HepG2 (cell line): ENCODE data around the gene MDH1B. TPM values are rescaled to one million over a fixed set of nuclear protein-coding genes. Genes with fewer than 3 reads are reported as not detected.

Experiments
- DDIT3 ChIP-seq: sonication (generic); formaldehyde crosslinking; IDR thresholded peaks from 2 replicates; pipeline ENCODE4 v1.4.0; 2020; ENCODE audit warnings: mild to moderate bottlenecking, missing genetic modification reagents
- LBX2 ChIP-seq: sonication (generic); formaldehyde crosslinking; IDR thresholded peaks from 2 replicates; pipeline ENCODE4 v1.5.0; 2020; ENCODE audit warnings: missing genetic modification reagents, mild to moderate bottlenecking, borderline replicate concordance
- MTERF4 ChIP-seq: sonication (generic); formaldehyde crosslinking; IDR thresholded peaks from 2 replicates; pipeline ENCODE4 v1.8.0; 2023; ENCODE audit warnings: mild to moderate bottlenecking, missing genetic modification reagents
- NFE2 ChIP-seq: sonication (generic); formaldehyde crosslinking; IDR thresholded peaks from 2 replicates; pipeline ENCODE4 v1.4.0; 2020; ENCODE audit warnings: missing genetic modification reagents
- RAD51 ChIP-seq: fragments of 450-650 bp; IDR thresholded peaks from 2 replicates; pipeline ENCODE4 v1.6.1; 2016; ENCODE audit warnings: borderline replicate concordance
- U2AF1 ChIP-seq: fragments of 200-400 bp; formaldehyde crosslinking; optimal IDR thresholded peaks from 2 replicates; pipeline ENCODE3; 2017; ENCODE audit warnings: mild to moderate bottlenecking, low read depth, low read length
- ZBTB42 ChIP-seq: sonication (generic); formaldehyde crosslinking; IDR thresholded peaks from 2 replicates; pipeline ENCODE4 v1.5.0; 2020; ENCODE audit warnings: mild to moderate bottlenecking, missing genetic modification reagents
- ZNF34 ChIP-seq: sonication (generic); formaldehyde crosslinking; IDR thresholded peaks from 2 replicates; pipeline ENCODE4 v1.4.0; 2020; ENCODE audit warnings: mild to moderate bottlenecking, missing genetic modification reagents, borderline replicate concordance
- ZNF563 ChIP-seq: sonication (generic); formaldehyde crosslinking; IDR thresholded peaks from 2 replicates; pipeline ENCODE4 v1.8.0; 2022; ENCODE audit warnings: mild to moderate bottlenecking, moderate library complexity, missing genetic modification reagents
- ZNF619 ChIP-seq: sonication (generic); formaldehyde crosslinking; IDR thresholded peaks from 2 replicates; pipeline ENCODE4 v1.4.0; 2020; ENCODE audit warnings: mild to moderate bottlenecking, missing genetic modification reagents
- ZNF737 ChIP-seq: sonication (generic); formaldehyde crosslinking; IDR thresholded peaks from 2 replicates; pipeline ENCODE4 v1.5.0; 2020; ENCODE audit warnings: missing genetic modification reagents, mild to moderate bottlenecking, borderline replicate concordance
- ZSCAN12 ChIP-seq: sonication (generic); formaldehyde crosslinking; IDR thresholded peaks from 2 replicates; pipeline ENCODE4 v1.9.0; 2021; ENCODE audit warnings: mild to moderate bottlenecking, missing genetic modification reagents
- ZSCAN30 ChIP-seq: sonication (generic); formaldehyde crosslinking; IDR thresholded peaks from 2 replicates; pipeline ENCODE4 v1.5.0; 2020; ENCODE audit warnings: mild to moderate bottlenecking, missing genetic modification reagents
- polyA plus RNA-seq, 8 experiments: library from polyadenylated mRNA; depleted of rRNA in 3 of 8; stranded (reverse) in 7 of 8; unstranded in 1 of 8; fragments of >200 nt; fragmentation: Illumina TruSeq in 4 of 8; extraction: Trizol in 4 of 8; gene quantifications; 2 replicates each; pipeline versions ENCODE4 v1.2.1 to v1.2.3, GENCODE V29; 2011 to 2016; ENCODE audit warnings: low read depth in 4 of 8, missing spikeins in 1 of 8, mixed read lengths in 1 of 8; ENCODE audit not compliant: insufficient read depth in 1 of 8
- total RNA-seq, 5 experiments: library from RNA; depleted of rRNA; stranded (reverse); fragments of >200 nt; fragmentation: Illumina TruSeq; extraction: Trizol; gene quantifications; 2 replicates each; pipeline ENCODE4 v1.2.3, GENCODE V29; 2016; ENCODE audit warnings: low read depth in 1 of 5
- TF ChIP-seq, protein P1 (sequence below): sonication (generic); formaldehyde crosslinking; IDR thresholded peaks from 2 replicates; pipeline ENCODE4 v1.5.0; 2020; ENCODE audit warnings: missing genetic modification reagents
- TF ChIP-seq, protein P2 (sequence below): sonication (generic); formaldehyde crosslinking; IDR thresholded peaks from 2 replicates; pipeline ENCODE4 v1.4.0; 2020; ENCODE audit warnings: missing genetic modification reagents, borderline replicate concordance
- TF ChIP-seq, protein P3 (sequence below): sonication (generic); formaldehyde crosslinking; IDR thresholded peaks from 2 replicates; pipeline ENCODE4 v1.4.0; 2020; ENCODE audit warnings: missing genetic modification reagents
- TF ChIP-seq, protein P4 (sequence below), 2 experiments: IDR thresholded peaks; 2 replicates each; pipeline ENCODE4 v1.6.1; 2011 to 2012; ENCODE audit warnings: low read length in 2 of 2, borderline replicate concordance in 1 of 2, low read depth in 1 of 2, mild to moderate bottlenecking in 1 of 2, moderate library complexity in 1 of 2

The MDH1B gene
- total and polyA plus RNA-seq, 2 of the 13 experiments (the other 11 are each of a cell fraction or from before 2014, with no cell fraction given): 0.17 to 0.86 TPM

DNA sequence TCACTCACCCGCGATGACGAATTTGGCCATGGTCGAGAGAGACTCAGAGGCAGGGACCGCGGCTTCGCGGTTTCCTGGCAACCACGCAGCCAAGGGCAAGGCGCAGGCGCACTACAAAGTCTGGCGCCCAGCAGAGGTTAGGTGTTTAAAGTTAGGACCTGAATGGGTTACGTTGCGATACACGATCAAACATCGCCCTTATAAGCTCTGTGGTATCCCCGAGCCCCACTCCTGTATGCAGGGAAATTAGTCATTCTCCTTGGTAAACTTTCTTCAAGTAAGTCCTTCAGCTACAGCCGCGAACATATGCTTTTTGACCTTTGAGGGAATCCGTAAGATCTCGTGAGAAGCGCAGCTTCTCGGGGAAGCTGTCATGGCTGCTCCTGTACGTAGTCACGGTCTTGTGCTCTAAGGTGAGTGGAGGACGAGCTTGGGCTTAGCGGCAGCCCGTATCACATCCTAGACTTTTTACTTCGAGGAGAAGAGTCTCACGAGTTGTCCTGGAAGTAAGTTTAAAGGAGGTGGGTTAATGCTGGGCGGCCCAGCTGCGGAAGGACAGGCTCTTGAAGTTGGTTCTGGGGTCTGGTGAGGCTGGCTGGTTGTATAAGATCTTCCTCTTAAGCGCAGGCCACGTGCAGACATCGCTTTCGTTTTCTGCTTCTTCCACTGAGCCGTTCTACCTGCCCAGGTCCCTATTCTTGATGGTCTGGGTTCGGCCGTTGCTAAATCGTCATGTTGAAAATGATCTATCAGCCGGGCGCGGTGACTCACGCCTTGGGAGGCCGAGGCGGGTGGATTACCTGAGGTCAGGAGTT, at the start of gene MDH1B, which contains the start of gene FASTKD2 (continued):
- TF ChIP-seq MTERF4 (CRISPR knock-in tag) (peak; percentile 64; the same call in 1 of the 2 replicates), U2AF1 (no peak), ZSCAN30 (CRISPR knock-in tag) (no peak; the same call in 1 of the 2 replicates), ZNF737 (peak; percentile 66; the same call in 1 of the 2 replicates), ZBTB42 (CRISPR knock-in tag) (peak; percentile 82; the same call in 1 of the 2 replicates), ZSCAN12 (CRISPR knock-in tag) (0 out of 2 replicates have a peak, but pooled peaks have one; percentile 55), ZNF619 (CRISPR knock-in tag) (peak; percentile 60; the same call in 1 of the 2 replicates), RAD51 (no peak), ZNF563 (no peak), LBX2 (no peak), ZNF34 (CRISPR knock-in tag) (peak; percentile 82; the same call in 1 of the 2 replicates), DDIT3 (no peak), NFE2 (CRISPR knock-in tag) (no peak)
- TF ChIP-seq, protein P1, sequence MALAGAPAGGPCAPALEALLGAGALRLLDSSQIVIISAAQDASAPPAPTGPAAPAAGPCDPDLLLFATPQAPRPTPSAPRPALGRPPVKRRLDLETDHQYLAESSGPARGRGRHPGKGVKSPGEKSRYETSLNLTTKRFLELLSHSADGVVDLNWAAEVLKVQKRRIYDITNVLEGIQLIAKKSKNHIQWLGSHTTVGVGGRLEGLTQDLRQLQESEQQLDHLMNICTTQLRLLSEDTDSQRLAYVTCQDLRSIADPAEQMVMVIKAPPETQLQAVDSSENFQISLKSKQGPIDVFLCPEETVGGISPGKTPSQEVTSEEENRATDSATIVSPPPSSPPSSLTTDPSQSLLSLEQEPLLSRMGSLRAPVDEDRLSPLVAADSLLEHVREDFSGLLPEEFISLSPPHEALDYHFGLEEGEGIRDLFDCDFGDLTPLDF (CRISPR knock-in tag): peak; percentile 60; the same call in 1 of the 2 replicates
- TF ChIP-seq, protein P2, sequence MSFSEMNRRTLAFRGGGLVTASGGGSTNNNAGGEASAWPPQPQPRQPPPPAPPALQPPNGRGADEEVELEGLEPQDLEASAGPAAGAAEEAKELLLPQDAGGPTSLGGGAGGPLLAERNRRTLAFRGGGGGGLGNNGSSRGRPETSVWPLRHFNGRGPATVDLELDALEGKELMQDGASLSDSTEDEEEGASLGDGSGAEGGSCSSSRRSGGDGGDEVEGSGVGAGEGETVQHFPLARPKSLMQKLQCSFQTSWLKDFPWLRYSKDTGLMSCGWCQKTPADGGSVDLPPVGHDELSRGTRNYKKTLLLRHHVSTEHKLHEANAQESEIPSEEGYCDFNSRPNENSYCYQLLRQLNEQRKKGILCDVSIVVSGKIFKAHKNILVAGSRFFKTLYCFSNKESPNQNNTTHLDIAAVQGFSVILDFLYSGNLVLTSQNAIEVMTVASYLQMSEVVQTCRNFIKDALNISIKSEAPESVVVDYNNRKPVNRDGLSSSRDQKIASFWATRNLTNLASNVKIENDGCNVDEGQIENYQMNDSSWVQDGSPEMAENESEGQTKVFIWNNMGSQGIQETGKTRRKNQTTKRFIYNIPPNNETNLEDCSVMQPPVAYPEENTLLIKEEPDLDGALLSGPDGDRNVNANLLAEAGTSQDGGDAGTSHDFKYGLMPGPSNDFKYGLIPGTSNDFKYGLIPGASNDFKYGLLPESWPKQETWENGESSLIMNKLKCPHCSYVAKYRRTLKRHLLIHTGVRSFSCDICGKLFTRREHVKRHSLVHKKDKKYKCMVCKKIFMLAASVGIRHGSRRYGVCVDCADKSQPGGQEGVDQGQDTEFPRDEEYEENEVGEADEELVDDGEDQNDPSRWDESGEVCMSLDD: peak; percentile 15; the same call in 1 of the 2 replicates
- TF ChIP-seq, protein P3, sequence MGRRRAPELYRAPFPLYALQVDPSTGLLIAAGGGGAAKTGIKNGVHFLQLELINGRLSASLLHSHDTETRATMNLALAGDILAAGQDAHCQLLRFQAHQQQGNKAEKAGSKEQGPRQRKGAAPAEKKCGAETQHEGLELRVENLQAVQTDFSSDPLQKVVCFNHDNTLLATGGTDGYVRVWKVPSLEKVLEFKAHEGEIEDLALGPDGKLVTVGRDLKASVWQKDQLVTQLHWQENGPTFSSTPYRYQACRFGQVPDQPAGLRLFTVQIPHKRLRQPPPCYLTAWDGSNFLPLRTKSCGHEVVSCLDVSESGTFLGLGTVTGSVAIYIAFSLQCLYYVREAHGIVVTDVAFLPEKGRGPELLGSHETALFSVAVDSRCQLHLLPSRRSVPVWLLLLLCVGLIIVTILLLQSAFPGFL (CRISPR knock-in tag): peak; percentile 46; the same call in 1 of the 2 replicates
- TF ChIP-seq, protein P4, sequence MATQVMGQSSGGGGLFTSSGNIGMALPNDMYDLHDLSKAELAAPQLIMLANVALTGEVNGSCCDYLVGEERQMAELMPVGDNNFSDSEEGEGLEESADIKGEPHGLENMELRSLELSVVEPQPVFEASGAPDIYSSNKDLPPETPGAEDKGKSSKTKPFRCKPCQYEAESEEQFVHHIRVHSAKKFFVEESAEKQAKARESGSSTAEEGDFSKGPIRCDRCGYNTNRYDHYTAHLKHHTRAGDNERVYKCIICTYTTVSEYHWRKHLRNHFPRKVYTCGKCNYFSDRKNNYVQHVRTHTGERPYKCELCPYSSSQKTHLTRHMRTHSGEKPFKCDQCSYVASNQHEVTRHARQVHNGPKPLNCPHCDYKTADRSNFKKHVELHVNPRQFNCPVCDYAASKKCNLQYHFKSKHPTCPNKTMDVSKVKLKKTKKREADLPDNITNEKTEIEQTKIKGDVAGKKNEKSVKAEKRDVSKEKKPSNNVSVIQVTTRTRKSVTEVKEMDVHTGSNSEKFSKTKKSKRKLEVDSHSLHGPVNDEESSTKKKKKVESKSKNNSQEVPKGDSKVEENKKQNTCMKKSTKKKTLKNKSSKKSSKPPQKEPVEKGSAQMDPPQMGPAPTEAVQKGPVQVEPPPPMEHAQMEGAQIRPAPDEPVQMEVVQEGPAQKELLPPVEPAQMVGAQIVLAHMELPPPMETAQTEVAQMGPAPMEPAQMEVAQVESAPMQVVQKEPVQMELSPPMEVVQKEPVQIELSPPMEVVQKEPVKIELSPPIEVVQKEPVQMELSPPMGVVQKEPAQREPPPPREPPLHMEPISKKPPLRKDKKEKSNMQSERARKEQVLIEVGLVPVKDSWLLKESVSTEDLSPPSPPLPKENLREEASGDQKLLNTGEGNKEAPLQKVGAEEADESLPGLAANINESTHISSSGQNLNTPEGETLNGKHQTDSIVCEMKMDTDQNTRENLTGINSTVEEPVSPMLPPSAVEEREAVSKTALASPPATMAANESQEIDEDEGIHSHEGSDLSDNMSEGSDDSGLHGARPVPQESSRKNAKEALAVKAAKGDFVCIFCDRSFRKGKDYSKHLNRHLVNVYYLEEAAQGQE (IDR thresholded peaks at IDR 0.05; ENCODE audit: borderline replicate concordance in 1 of 2, low read depth in 1 of 2, low read length in 2 of 2): peak in 1 of 2 experiments; percentile 85; a peak in 2 of 4 replicates
